Neural progenitor cell (in vitro differentiated cells): ENCODE data around the gene GNAZ. TPM values are rescaled to one million over a fixed set of nuclear protein-coding genes. Genes with fewer than 3 reads are reported as not detected.

Experiments used
- DNase-seq: peaks from one replicate; pipeline ENCODE4 v3.0.0-alpha.2; 2016; ENCODE audit warnings: low spot score
- H2AFZ ChIP-seq: fragments of 200-600 bp; sonication (generic); replicated peaks from 2 replicates; pipeline ENCODE4 v1.6.1; 2016; ENCODE audit warnings: antibody characterized with exemption
- H3F3A ChIP-seq: fragments of 200-600 bp; sonication (generic); 2 replicates; pipeline ENCODE4 v1.6.1; 2016; ENCODE audit warnings: antibody characterized with exemption, low read depth
- H3K27ac ChIP-seq: fragments of 200-600 bp; sonication (generic); 2 replicates; pipeline ENCODE4 v1.5.1; 2016; ENCODE audit warnings: mild to moderate bottlenecking
- H3K27me3 ChIP-seq: fragments of 200-600 bp; sonication (generic); 2 replicates; pipeline ENCODE4 v1.6.1; 2016; ENCODE audit warnings: mild to moderate bottlenecking, moderate library complexity
- H3K36me3 ChIP-seq: fragments of 200-600 bp; sonication (generic); 2 replicates; pipeline ENCODE4 v1.5.1; 2016
- H3K4me1 ChIP-seq: fragments of 200-600 bp; sonication (generic); 2 replicates; pipeline ENCODE4 v1.6.1; 2016; ENCODE audit warnings: mixed run types
- H3K4me2 ChIP-seq: fragments of 200-600 bp; sonication (generic); 2 replicates; pipeline ENCODE4 v1.6.1; 2016
- H3K4me3 ChIP-seq: fragments of 200-600 bp; sonication (generic); 2 replicates; pipeline ENCODE4 v1.5.1; 2016
- H3K79me2 ChIP-seq: fragments of 200-600 bp; sonication (generic); 2 replicates; pipeline ENCODE4 v1.6.1; 2016; ENCODE audit warnings: low read depth
- H3K9ac ChIP-seq: fragments of 200-600 bp; sonication (generic); 2 replicates; pipeline ENCODE4 v1.6.1; 2016
- H3K9me3 ChIP-seq: fragments of 200-600 bp; sonication (generic); 2 replicates; pipeline ENCODE4 v1.5.1; 2016; ENCODE audit warnings: low read depth
- H4K20me1 ChIP-seq: fragments of 200-600 bp; sonication (generic); 2 replicates; pipeline ENCODE4 v1.6.1; 2016; ENCODE audit warnings: low read depth
- H3K27ac Mint-ChIP-seq: 3 replicates; pipeline ENCODE4 v1.8.0; 2021; ENCODE audit warnings: mixed read lengths
- H3K27me3 Mint-ChIP-seq: 2 replicates; pipeline ENCODE4 v1.8.0; 2022; ENCODE audit warnings: low read depth, mild to moderate bottlenecking, inconsistent platforms, moderate library complexity, mixed read lengths; ENCODE audit not compliant: insufficient read depth
- H3K36me3 Mint-ChIP-seq: 3 replicates; pipeline ENCODE4 v1.8.0; 2021; ENCODE audit warnings: mixed read lengths
- H3K4me1 Mint-ChIP-seq: 3 replicates; pipeline ENCODE4 v1.8.0; 2021; ENCODE audit warnings: mixed read lengths
- H3K4me3 Mint-ChIP-seq: 3 replicates; pipeline ENCODE4 v1.8.0; 2021; ENCODE audit warnings: mild to moderate bottlenecking, moderate library complexity, mixed read lengths
- H3K9me3 Mint-ChIP-seq: 3 replicates; pipeline ENCODE4 v1.8.0; 2020; ENCODE audit warnings: mixed read lengths
- EZH2 ChIP-seq: fragments of 200-600 bp; sonication (generic); IDR thresholded peaks from 2 replicates; pipeline ENCODE4 v1.6.1; 2017; ENCODE audit warnings: antibody characterized with exemption, mild to moderate bottlenecking, moderate library complexity
- EZH2phosphoT487 ChIP-seq: fragments of 200-600 bp; sonication (generic); IDR thresholded peaks from 2 replicates; pipeline ENCODE4 v1.6.1; 2017; ENCODE audit warnings: antibody characterized with exemption
- total RNA-seq: library from RNA; depleted of rRNA; stranded (reverse); fragments of >200 nt; gene quantifications from 2 replicates; pipeline ENCODE4 v1.2.3, GENCODE V29; 2015; ENCODE audit warnings: low replicate concordance
- TF ChIP-seq, protein P1 (sequence below): fragments of 200-600 bp; sonication (generic); IDR thresholded peaks from 2 replicates; pipeline ENCODE4 v1.5.1; 2017; ENCODE audit warnings: antibody characterized with exemption, mild to moderate bottlenecking

GNAZ gene
- total RNA-seq, 1 donor from 2014 or later = 16.5 TPM

GRCh38 chr22:23053912-23054530 lies 16.3 kb upstream of the GNAZ start:
- Histone ChIP-seq H3K9ac (no peak overlapping the region), H3K27me3 (peaks cover 3% of the 10 kb centered on the region), H3K4me2 (no peak overlapping the region), H3K27ac (no peak overlapping the region), H3K4me1 (peaks cover 11% of the 10 kb centered on the region), H4K20me1 (no peaks in the 10 kb centered on the region), H3K9me3 (no peaks in the 10 kb centered on the region), H3F3A (no peaks in the 10 kb centered on the region), H3K4me3 (no peak overlapping the region), H2AFZ (no peak overlapping the region), H3K36me3 (no peaks in the 10 kb centered on the region), H3K79me2 (no peaks in the 10 kb centered on the region)
- peaks cover 3% of the 10 kb centered on the region for H3K27me3 Mint-ChIP-seq
- no peaks in the 10 kb centered on the region for H3K4me1 Mint-ChIP-seq
- H3K36me3 Mint-ChIP-seq = no peaks in the 10 kb centered on the region
- no peak for DNase-seq
- peaks cover 22% of the 10 kb centered on the region for H3K9me3 Mint-ChIP-seq
- peak overlapping the region; percentile 14 for H3K4me3 Mint-ChIP-seq
- H3K27ac Mint-ChIP-seq = no peak overlapping the region
- TF ChIP-seq EZH2 (no peak), EZH2phosphoT487 (no peak)
- TF ChIP-seq, protein P1, sequence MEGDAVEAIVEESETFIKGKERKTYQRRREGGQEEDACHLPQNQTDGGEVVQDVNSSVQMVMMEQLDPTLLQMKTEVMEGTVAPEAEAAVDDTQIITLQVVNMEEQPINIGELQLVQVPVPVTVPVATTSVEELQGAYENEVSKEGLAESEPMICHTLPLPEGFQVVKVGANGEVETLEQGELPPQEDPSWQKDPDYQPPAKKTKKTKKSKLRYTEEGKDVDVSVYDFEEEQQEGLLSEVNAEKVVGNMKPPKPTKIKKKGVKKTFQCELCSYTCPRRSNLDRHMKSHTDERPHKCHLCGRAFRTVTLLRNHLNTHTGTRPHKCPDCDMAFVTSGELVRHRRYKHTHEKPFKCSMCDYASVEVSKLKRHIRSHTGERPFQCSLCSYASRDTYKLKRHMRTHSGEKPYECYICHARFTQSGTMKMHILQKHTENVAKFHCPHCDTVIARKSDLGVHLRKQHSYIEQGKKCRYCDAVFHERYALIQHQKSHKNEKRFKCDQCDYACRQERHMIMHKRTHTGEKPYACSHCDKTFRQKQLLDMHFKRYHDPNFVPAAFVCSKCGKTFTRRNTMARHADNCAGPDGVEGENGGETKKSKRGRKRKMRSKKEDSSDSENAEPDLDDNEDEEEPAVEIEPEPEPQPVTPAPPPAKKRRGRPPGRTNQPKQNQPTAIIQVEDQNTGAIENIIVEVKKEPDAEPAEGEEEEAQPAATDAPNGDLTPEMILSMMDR = no peak

GRCh38 chr22:23054531-23055257 lies 15.6 kb upstream of the GNAZ start:
- no peak for DNase-seq
- H3F3A ChIP-seq = no peaks in the 10 kb centered on the region
- no peak for TF ChIP-seq EZH2
- TF ChIP-seq EZH2phosphoT487 = no peak
- TF ChIP-seq, protein P1 = no peak
- H3K36me3 ChIP-seq = no peaks in the 10 kb centered on the region
- H3K27me3 ChIP-seq = peaks cover 3% of the 10 kb centered on the region
- H3K27me3 Mint-ChIP-seq = peaks cover 3% of the 10 kb centered on the region
- no peak overlapping the region for H3K27ac Mint-ChIP-seq
- peaks cover 22% of the 10 kb centered on the region for H3K9me3 Mint-ChIP-seq
- no peak overlapping the region for H3K4me3 ChIP-seq
- no peaks in the 10 kb centered on the region for H4K20me1 ChIP-seq
- no peaks in the 10 kb centered on the region for H3K79me2 ChIP-seq
- H3K36me3 Mint-ChIP-seq = no peaks in the 10 kb centered on the region
- no peaks in the 10 kb centered on the region for H3K9me3 ChIP-seq
- H3K9ac ChIP-seq = no peak overlapping the region
- no peak overlapping the region for H3K4me3 Mint-ChIP-seq
- H3K4me2 ChIP-seq = no peak overlapping the region
- H3K27ac ChIP-seq = no peak overlapping the region
- no peaks in the 10 kb centered on the region for H3K4me1 Mint-ChIP-seq
- peaks cover 11% of the 10 kb centered on the region for H3K4me1 ChIP-seq
- H2AFZ ChIP-seq = no peak overlapping the region

DNA sequence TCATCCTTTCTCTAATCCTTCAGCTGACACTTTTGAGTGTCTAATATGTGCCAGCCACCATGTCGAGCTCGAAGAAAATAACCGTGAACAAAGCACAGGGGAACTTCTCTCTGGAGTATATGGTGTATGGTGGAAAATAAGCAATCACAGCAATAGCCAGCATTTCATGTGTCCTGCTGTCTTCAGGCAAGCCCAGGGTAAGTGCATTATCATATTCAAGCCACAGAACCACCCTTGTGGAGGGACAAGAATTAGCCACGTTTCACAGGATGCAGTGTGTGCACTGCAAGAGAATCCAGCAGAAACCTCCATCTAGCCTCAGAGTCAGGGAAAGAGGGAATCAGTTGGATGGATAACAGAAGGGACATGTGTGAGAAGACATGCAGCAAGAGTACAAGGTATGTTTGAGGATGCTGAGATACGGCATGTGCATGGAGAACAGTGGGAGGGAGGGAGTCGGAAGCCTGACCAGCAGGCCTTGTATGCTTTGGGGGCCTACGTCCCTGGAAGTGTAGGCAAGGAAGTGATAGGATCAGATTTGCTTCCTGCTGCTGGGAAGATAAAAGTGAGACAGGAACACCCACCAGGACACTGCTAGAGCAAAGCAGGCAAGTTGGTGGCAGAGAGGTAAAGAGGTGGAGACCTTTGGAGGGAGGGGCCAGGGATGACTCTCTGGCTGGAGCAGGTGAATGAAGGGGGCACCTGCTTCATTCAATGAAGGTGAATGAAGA lies 14.7 kb upstream of the GNAZ start:
- H3K4me3 Mint-ChIP-seq = no peak overlapping the region

More for the DNA sequence above, 14.7 kb upstream of the GNAZ start:
- Histone ChIP-seq H3K79me2 (no peaks in the 10 kb centered on the region), H2AFZ (no peak overlapping the region), H4K20me1 (no peaks in the 10 kb centered on the region), H3F3A (no peaks in the 10 kb centered on the region), H3K4me2 (no peak overlapping the region), H3K36me3 (no peaks in the 10 kb centered on the region), H3K4me3 (no peak overlapping the region), H3K9ac (no peak overlapping the region), H3K4me1 (peaks cover 11% of the 10 kb centered on the region), H3K9me3 (no peaks in the 10 kb centered on the region), H3K27ac (no peak overlapping the region), H3K27me3 (peaks cover 3% of the 10 kb centered on the region)
- DNase-seq = no peak
- TF ChIP-seq EZH2phosphoT487 (no peak), EZH2 (no peak)
- TF ChIP-seq, protein P1 = no peak
- Mint-ChIP-seq H3K36me3 (no peaks in the 10 kb centered on the region), H3K4me1 (no peaks in the 10 kb centered on the region), H3K27ac (no peak overlapping the region), H3K27me3 (peaks cover 4% of the 10 kb centered on the region), H3K9me3 (peaks cover 22% of the 10 kb centered on the region)
